Measurements from ENCODE around the gene ZNF669.

ZNF669 gene

DNA sequence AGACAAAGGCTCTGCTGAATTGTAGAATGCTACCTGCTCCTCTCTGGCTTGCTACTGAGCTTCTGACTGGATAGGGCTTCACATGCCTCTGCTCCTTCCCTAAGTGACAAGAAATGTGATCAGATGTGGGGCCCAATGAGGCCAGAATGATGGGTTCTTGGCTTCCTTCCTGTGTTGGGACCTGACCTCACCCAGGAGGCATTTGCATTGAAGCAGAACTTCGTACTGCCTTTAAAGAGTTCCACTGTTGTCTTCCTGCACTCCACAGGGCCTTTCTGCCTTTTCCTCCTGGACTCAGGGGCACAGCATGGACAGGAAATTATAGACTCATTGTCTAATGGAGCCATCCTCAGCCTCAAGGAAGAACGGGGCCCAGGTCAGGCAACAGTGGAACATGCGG lies 39.9 kb downstream of the ZNF669 start:
- Histone ChIP-seq H3K36me3 (ENCODE audit: insufficient read depth, low read length) (no peaks in the 10 kb centered on the region), H2AFZ (ENCODE audit: low read length, unreplicated experiment) (no peak overlapping the region), H3K4me3 (ENCODE audit: low read depth, low read length) (no peak overlapping the region), H3K4me1 (ENCODE audit: control insufficient read depth, insufficient read depth, low read length, unreplicated experiment) (no peaks in the 10 kb centered on the region), H3K27me3 (ENCODE audit: insufficient read depth, low read length) (no peaks in the 10 kb centered on the region), H3K27ac (ENCODE audit: low read depth, low read length) (no peak overlapping the region), H3K79me2 (ENCODE audit: control insufficient read depth, insufficient read depth, low read length, unreplicated experiment) (peaks cover 13% of the 10 kb centered on the region)

DNA sequence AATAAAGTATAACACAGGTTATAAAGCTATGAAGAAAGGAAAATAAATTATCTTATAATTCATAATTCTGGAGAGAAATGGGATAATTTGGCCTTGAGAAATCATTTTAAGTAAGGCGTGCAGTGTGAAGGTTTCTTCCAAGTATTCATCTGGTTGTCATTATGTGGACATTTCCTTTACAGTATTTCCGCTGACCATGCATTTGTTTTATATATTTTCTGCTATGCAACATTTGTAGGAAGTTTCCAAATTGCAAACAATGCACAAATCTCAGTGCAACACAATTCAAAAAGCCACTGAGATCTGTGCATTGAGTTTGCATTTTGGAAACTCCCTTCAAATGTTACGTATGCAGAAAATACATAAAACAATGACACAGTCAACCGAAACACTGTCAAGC lies 43.4 kb downstream of the ZNF669 start:
- Histone ChIP-seq H3K79me2 (ENCODE audit: control insufficient read depth, insufficient read depth, low read length, unreplicated experiment) (peaks cover 21% of the 10 kb centered on the region), H2AFZ (ENCODE audit: low read length, unreplicated experiment) (no peak overlapping the region), H3K4me3 (ENCODE audit: low read depth, low read length) (no peak overlapping the region), H3K27ac (ENCODE audit: low read depth, low read length) (no peak overlapping the region), H3K4me1 (ENCODE audit: control insufficient read depth, insufficient read depth, low read length, unreplicated experiment) (no peaks in the 10 kb centered on the region), H3K27me3 (ENCODE audit: insufficient read depth, low read length) (no peaks in the 10 kb centered on the region), H3K36me3 (ENCODE audit: insufficient read depth, low read length) (peaks cover 6% of the 10 kb centered on the region; the same call in 1 of the 2 replicates)

DNA sequence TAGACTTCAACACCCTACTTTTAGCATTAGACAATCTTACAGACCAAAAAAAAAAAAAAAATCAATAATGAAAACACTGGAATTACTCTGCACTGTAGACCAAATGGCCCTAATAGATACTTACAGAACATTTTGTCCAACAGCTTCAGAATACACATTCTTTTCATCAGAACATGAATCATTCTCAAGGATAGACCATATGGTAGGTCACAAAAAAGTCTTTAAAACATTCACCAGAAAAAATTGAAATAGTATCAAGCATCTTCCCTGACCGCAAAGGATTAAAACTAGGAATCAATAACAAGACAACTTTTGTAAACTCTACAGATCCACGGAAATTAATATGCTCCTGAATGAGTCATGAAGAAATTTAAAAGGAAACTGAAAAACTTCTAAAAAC lies 48.1 kb downstream of the ZNF669 start:
- Histone ChIP-seq H3K79me2 (ENCODE audit: control insufficient read depth, insufficient read depth, low read length, unreplicated experiment) (peaks cover 30% of the 10 kb centered on the region), H2AFZ (ENCODE audit: low read length, unreplicated experiment) (no peak overlapping the region), H3K27me3 (ENCODE audit: insufficient read depth, low read length) (no peaks in the 10 kb centered on the region), H3K4me3 (ENCODE audit: low read depth, low read length) (no peak overlapping the region), H3K4me1 (ENCODE audit: control insufficient read depth, insufficient read depth, low read length, unreplicated experiment) (no peaks in the 10 kb centered on the region), H3K27ac (ENCODE audit: low read depth, low read length) (no peak overlapping the region), H3K36me3 (ENCODE audit: insufficient read depth, low read length) (peaks cover 6% of the 10 kb centered on the region; the same call in 1 of the 2 replicates)

DNA sequence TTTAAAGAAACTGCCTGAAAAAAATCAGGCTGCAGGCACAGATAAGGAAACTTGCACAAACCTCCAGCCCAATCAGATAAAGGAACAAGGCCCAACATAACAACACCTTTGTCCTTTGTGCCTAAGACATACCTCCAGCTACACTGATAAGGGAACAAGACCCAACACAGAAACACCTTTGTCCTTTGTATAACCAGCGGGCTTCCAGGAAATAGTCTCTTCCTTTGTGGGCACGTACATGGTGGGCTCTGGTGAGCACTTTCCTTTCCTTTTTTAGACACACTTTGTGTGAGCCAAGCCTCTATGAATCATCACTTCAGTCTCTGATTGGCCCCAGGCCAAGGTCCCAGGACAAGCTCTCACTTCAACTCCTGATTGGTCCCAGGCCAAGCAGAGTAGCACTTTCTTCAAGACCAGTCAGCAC lies 49.2 kb downstream of the ZNF669 start:
- Histone ChIP-seq H3K79me2 (ENCODE audit: control insufficient read depth, insufficient read depth, low read length, unreplicated experiment) (peaks cover 30% of the 10 kb centered on the region), H3K27me3 (ENCODE audit: insufficient read depth, low read length) (no peaks in the 10 kb centered on the region), H2AFZ (ENCODE audit: low read length, unreplicated experiment) (no peak overlapping the region), H3K27ac (ENCODE audit: low read depth, low read length) (no peak overlapping the region), H3K4me1 (ENCODE audit: control insufficient read depth, insufficient read depth, low read length, unreplicated experiment) (no peaks in the 10 kb centered on the region), H3K36me3 (ENCODE audit: insufficient read depth, low read length) (peaks cover 6% of the 10 kb centered on the region; the same call in 1 of the 2 replicates), H3K4me3 (ENCODE audit: low read depth, low read length) (no peak overlapping the region)
